ENCODE results near the gene APP.

APP gene

GRCh38 chr21:26135520-26135919, 35.0 kb downstream of the APP start:
- TF ChIP-seq FOXM1 (IDR thresholded peaks at IDR 0.05; ENCODE audit: borderline replicate concordance, low read depth) (no peak), CREB1 (IDR thresholded peaks at IDR 0.05; ENCODE audit: low read depth) (no peak), EGR1 (IDR thresholded peaks at IDR 0.05) (no peak), REST (IDR thresholded peaks at IDR 0.05; ENCODE audit: low read depth) (no peak), NFIC (IDR thresholded peaks at IDR 0.05) (no peak), TAF1 (IDR thresholded peaks at IDR 0.05; ENCODE audit: low read depth) (no peak), CEBPB (IDR thresholded peaks at IDR 0.05) (no peak), EP300 (IDR thresholded peaks at IDR 0.05; ENCODE audit: borderline replicate concordance) (no peak), RAD21 (IDR thresholded peaks at IDR 0.05; ENCODE audit: low read depth) (no peak), TEAD4 (IDR thresholded peaks at IDR 0.05) (no peak), MAX (IDR thresholded peaks at IDR 0.05) (no peak), TCF12 (IDR thresholded peaks at IDR 0.05; ENCODE audit: low read depth) (no peak), ZBTB7A (IDR thresholded peaks at IDR 0.05; ENCODE audit: low read depth) (no peak), YY1 (IDR thresholded peaks at IDR 0.05; ENCODE audit: low read depth) (no peak)
- TF ChIP-seq, protein P1, sequence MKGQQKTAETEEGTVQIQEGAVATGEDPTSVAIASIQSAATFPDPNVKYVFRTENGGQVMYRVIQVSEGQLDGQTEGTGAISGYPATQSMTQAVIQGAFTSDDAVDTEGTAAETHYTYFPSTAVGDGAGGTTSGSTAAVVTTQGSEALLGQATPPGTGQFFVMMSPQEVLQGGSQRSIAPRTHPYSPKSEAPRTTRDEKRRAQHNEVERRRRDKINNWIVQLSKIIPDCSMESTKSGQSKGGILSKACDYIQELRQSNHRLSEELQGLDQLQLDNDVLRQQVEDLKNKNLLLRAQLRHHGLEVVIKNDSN (IDR thresholded peaks at IDR 0.05): no peak

DNA sequence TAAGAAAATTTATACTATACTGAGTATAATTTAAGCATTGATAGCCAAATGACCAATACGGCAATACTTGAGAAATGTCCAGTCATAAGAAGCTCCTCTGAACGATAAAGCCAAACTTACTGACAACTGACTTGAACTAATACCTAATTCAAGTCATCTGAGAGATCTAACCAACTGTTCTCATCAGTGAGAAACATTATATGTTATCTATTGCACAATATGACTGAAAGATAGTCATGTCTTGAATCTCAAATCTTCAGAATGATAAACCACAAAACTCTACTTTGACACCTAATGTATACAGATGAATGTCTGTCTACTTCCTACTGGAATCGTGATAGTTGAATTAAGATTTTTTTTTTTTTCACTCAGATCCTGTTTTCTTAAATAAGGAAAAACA, 39.0 kb downstream of the APP start:
- TF ChIP-seq FOXM1 (IDR thresholded peaks at IDR 0.05; ENCODE audit: borderline replicate concordance, low read depth) (no peak), ZBTB7A (IDR thresholded peaks at IDR 0.05; ENCODE audit: low read depth) (no peak), RAD21 (IDR thresholded peaks at IDR 0.05; ENCODE audit: low read depth) (no peak), EGR1 (IDR thresholded peaks at IDR 0.05) (no peak), REST (IDR thresholded peaks at IDR 0.05; ENCODE audit: low read depth) (no peak), CREB1 (IDR thresholded peaks at IDR 0.05; ENCODE audit: low read depth) (no peak), EP300 (IDR thresholded peaks at IDR 0.05; ENCODE audit: borderline replicate concordance) (no peak), YY1 (IDR thresholded peaks at IDR 0.05; ENCODE audit: low read depth) (no peak), TAF1 (IDR thresholded peaks at IDR 0.05; ENCODE audit: low read depth) (no peak), TCF12 (IDR thresholded peaks at IDR 0.05; ENCODE audit: low read depth) (no peak), NFIC (IDR thresholded peaks at IDR 0.05) (no peak), CEBPB (IDR thresholded peaks at IDR 0.05) (no peak), TEAD4 (IDR thresholded peaks at IDR 0.05) (no peak), MAX (IDR thresholded peaks at IDR 0.05) (no peak)
- TF ChIP-seq, protein P1 (IDR thresholded peaks at IDR 0.05): no peak

- TF ChIP-seq EGR1 (IDR thresholded peaks at IDR 0.05): no peak
- no peak for TF ChIP-seq RAD21 (IDR thresholded peaks at IDR 0.05; ENCODE audit: low read depth)
- no peak for TF ChIP-seq EP300 (IDR thresholded peaks at IDR 0.05; ENCODE audit: borderline replicate concordance)
- TF ChIP-seq, protein P1 (IDR thresholded peaks at IDR 0.05): no peak
Observed at GRCh38 chr21:26130249-26130881, 40.2 kb downstream of the APP start.

DNA sequence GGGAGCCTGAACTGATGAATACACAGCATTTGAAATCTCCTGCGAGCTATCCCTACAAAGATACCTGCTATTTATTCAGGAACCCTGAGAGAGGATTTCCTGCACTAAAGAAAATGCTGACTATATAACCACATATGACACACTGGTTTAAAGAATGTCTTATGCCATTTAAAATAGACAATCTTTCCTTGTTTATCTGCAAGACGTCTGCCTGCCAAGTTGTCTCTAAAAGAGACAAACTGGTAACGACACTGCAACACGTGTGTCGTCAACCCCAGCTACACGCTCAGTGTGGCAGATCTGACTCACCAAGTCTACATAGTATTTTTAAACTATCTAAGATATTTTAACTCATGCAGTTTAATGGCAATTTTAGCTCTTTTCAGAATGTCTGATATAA, 42.7 kb downstream of the APP start:
- TF ChIP-seq CREB1 (IDR thresholded peaks at IDR 0.05; ENCODE audit: low read depth): no peak
- no peak for TF ChIP-seq TAF1 (IDR thresholded peaks at IDR 0.05; ENCODE audit: low read depth)
- TF ChIP-seq NFIC (IDR thresholded peaks at IDR 0.05): no peak
- no peak for TF ChIP-seq TEAD4 (IDR thresholded peaks at IDR 0.05)
- TF ChIP-seq TCF12 (IDR thresholded peaks at IDR 0.05; ENCODE audit: low read depth): no peak
- no peak for TF ChIP-seq YY1 (IDR thresholded peaks at IDR 0.05; ENCODE audit: low read depth)

GRCh38 chr21:26127073-26127814, 43.3 kb downstream of the APP start:
- no peak for TF ChIP-seq TCF12 (IDR thresholded peaks at IDR 0.05; ENCODE audit: low read depth)
- TF ChIP-seq CREB1 (IDR thresholded peaks at IDR 0.05; ENCODE audit: low read depth): no peak
- TF ChIP-seq EGR1 (IDR thresholded peaks at IDR 0.05): no peak
- TF ChIP-seq ZBTB7A (IDR thresholded peaks at IDR 0.05; ENCODE audit: low read depth): no peak
- TF ChIP-seq NFIC (IDR thresholded peaks at IDR 0.05): no peak
- no peak for TF ChIP-seq TEAD4 (IDR thresholded peaks at IDR 0.05)

All from Ishikawa (cell line).